Parathyroid adenoma (tissue), 2 donors: Measurements from ENCODE around the gene KNG1.

Source experiments
- H2AFZ ChIP-seq: fragments of 300-600 bp; sonication (generic); one replicate; pipeline ENCODE4 v1.7.0; 2017; ENCODE audit warnings: antibody characterized with exemption, mild to moderate bottlenecking
- H3K27ac ChIP-seq: fragments of 300-600 bp; sonication (generic); one replicate; pipeline ENCODE4 v1.7.0; 2017
- H3K27me3 ChIP-seq: fragments of 300-600 bp; sonication (generic); one replicate; pipeline ENCODE4 v1.7.0; 2017; ENCODE audit warnings: low read length; ENCODE audit not compliant: control insufficient read depth, insufficient read depth
- H3K36me3 ChIP-seq: fragments of 300-600 bp; sonication (generic); one replicate; pipeline ENCODE4 v1.7.0; 2017; ENCODE audit warnings: low read length; ENCODE audit not compliant: control insufficient read depth, insufficient read depth
- H3K4me1 ChIP-seq: fragments of 300-600 bp; sonication (generic); one replicate; pipeline ENCODE4 v1.7.0; 2017; ENCODE audit warnings: control low read depth
- H3K4me2 ChIP-seq: fragments of 300-600 bp; sonication (generic); one replicate; pipeline ENCODE4 v1.7.0; 2017; ENCODE audit warnings: low read length
- H3K4me3 ChIP-seq: fragments of 300-600 bp; sonication (generic); one replicate; pipeline ENCODE4 v1.7.0; 2017; ENCODE audit warnings: low read depth, low read length
- H3K79me2 ChIP-seq: fragments of 300-600 bp; sonication (generic); one replicate; pipeline ENCODE4 v1.7.0; 2017; ENCODE audit warnings: control low read depth
- H3K9ac ChIP-seq: fragments of 300-600 bp; sonication (generic); one replicate; pipeline ENCODE4 v1.7.0; 2017; ENCODE audit warnings: mild to moderate bottlenecking
- H3K9me3 ChIP-seq: fragments of 300-600 bp; sonication (generic); one replicate; pipeline ENCODE4 v1.7.0; 2017; ENCODE audit warnings: low read length; ENCODE audit not compliant: control insufficient read depth
- TF ChIP-seq, protein P1 (sequence below): fragments of 300-600 bp; sonication (generic); IDR thresholded peaks from one replicate; pipeline ENCODE4 v1.7.0; 2017; ENCODE audit warnings: antibody characterized with exemption, mild to moderate bottlenecking
- donor health status: primary hyperparathyroidism.

Gene KNG1

DNA sequence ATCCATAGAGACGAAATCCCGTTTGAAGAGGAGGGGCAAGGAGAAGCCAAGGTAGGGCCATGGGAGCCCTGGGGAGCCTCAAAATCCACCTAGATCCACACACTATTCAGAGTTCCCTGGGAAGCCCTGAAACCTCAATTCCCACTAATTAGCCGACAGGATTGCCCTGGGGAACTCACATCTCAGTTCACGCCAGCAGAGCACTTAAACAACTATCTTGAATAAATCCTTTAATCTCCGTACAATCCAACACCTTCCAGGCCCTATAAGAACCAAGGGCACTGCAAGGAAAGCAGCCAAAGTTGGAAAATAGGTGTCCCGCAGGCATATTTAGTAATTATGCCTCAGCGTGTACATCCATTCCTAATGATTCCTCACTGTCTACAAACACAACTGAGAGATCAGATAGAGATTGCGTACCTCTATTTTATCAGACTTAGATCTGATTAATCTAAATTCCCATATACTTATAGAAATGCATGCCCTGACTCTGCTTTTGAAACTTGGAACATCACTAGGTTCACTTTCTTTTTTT is 40.6 kb downstream of the KNG1 start:
- no peaks in the 10 kb centered on the region for H3K9me3 ChIP-seq
- no peaks in the 10 kb centered on the region for H3K79me2 ChIP-seq
- no peak overlapping the region for H3K9ac ChIP-seq
- no peaks in the 10 kb centered on the region for H3K36me3 ChIP-seq
- H2AFZ ChIP-seq = no peak overlapping the region
- no peak overlapping the region for H3K4me3 ChIP-seq
- TF ChIP-seq, protein P1, sequence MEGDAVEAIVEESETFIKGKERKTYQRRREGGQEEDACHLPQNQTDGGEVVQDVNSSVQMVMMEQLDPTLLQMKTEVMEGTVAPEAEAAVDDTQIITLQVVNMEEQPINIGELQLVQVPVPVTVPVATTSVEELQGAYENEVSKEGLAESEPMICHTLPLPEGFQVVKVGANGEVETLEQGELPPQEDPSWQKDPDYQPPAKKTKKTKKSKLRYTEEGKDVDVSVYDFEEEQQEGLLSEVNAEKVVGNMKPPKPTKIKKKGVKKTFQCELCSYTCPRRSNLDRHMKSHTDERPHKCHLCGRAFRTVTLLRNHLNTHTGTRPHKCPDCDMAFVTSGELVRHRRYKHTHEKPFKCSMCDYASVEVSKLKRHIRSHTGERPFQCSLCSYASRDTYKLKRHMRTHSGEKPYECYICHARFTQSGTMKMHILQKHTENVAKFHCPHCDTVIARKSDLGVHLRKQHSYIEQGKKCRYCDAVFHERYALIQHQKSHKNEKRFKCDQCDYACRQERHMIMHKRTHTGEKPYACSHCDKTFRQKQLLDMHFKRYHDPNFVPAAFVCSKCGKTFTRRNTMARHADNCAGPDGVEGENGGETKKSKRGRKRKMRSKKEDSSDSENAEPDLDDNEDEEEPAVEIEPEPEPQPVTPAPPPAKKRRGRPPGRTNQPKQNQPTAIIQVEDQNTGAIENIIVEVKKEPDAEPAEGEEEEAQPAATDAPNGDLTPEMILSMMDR = no peak
- no peaks in the 10 kb centered on the region for H3K27me3 ChIP-seq
- H3K4me2 ChIP-seq = no peak overlapping the region
- H3K4me1 ChIP-seq = no peaks in the 10 kb centered on the region
- no peak overlapping the region for H3K27ac ChIP-seq

- H3K4me1 ChIP-seq = no peaks in the 10 kb centered on the region
- no peak overlapping the region for H3K4me2 ChIP-seq
- no peaks in the 10 kb centered on the region for H3K79me2 ChIP-seq
- H2AFZ ChIP-seq = no peak overlapping the region
- no peaks in the 10 kb centered on the region for H3K36me3 ChIP-seq
- no peaks in the 10 kb centered on the region for H3K9me3 ChIP-seq
- TF ChIP-seq, protein P1 = no peak
- H3K9ac ChIP-seq = no peak overlapping the region
- no peaks in the 10 kb centered on the region for H3K27me3 ChIP-seq
- H3K4me3 ChIP-seq = no peak overlapping the region
- H3K27ac ChIP-seq = no peak overlapping the region
These were observed 42.2 kb downstream of the KNG1 start for GRCh38 chr3:186759231-186759930.

DNA sequence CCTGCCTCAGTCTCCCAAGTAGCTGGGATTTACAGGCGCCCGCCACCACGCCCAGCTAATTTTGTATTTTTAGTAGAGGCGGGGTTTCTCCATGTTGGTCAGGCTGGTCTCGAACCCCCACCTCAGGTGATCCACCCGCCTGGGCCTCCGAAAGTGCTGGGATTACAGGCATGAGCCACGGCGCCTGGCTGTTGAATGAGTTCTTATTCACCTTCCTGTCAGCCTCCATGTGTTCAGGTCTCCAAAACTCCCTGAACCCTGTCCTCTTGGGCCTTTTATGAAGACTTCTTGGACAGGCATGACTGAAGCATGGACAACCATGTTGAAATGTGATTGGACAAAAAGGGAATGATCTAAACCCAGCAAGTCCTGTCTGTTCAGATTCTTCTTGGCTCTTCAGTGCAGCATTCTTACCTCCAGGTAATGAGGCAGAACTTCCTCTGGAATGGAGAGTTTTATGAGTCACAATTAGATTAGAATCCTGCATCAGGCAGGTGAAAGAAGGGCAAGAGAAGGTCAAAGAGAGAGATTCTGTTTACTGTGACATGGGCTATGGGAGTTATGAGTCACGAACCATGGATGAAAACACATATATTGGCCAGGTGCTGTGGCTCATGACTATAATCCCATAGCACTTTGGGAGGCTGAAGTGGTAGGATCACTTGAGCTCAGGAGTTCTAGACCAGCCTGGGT is 43.1 kb downstream of the KNG1 start:
- TF ChIP-seq, protein P1 = no peak
- Histone ChIP-seq H3K36me3 (no peaks in the 10 kb centered on the region), H3K9ac (no peak overlapping the region), H2AFZ (no peak overlapping the region), H3K9me3 (no peaks in the 10 kb centered on the region), H3K27ac (no peak overlapping the region), H3K4me1 (no peaks in the 10 kb centered on the region), H3K4me2 (no peak overlapping the region), H3K79me2 (no peaks in the 10 kb centered on the region), H3K27me3 (no peaks in the 10 kb centered on the region), H3K4me3 (no peak overlapping the region)

DNA sequence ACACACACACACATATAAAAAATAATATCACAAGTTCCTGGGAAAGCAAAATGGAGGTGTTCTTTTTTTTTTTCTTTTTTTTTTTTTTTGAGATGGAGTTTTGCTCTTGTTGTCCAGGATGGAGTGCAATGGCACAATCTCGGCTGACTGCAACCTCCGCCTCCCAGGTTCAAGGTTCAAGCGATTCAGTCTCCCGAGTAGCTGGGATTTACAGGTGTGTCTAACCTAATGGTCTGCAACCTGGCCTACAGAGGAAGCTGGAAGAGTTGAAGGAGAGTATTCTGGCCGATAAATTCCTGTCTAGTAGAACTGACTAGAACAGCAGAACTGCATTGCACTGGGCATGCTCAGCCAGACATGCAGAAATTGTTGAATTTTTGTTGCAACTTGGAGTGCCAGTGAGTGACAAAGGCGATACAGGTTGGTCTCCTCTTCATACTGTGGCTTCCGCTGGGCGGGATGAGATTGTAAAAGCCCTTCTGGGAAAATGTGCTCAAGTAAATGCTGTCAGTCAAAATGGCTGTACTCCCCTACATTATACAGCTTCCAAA is 43.8 kb downstream of the KNG1 start:
- Histone ChIP-seq H3K27me3 (no peaks in the 10 kb centered on the region), H3K79me2 (no peaks in the 10 kb centered on the region), H3K9ac (no peak overlapping the region), H2AFZ (no peak overlapping the region), H3K4me3 (no peak overlapping the region), H3K27ac (no peak overlapping the region), H3K4me2 (no peak overlapping the region), H3K9me3 (no peaks in the 10 kb centered on the region), H3K36me3 (no peaks in the 10 kb centered on the region), H3K4me1 (no peaks in the 10 kb centered on the region)
- TF ChIP-seq, protein P1 = no peak
